Putamen (tissue), 1 donor: ENCODE measurements around the gene MTCL3.

Experiments used
- DNase-seq: peaks from one replicate; pipeline ENCODE4 v3.0.0-alpha.2; 2016; ENCODE audit warnings: low spot score

MTCL3 gene

DNA sequence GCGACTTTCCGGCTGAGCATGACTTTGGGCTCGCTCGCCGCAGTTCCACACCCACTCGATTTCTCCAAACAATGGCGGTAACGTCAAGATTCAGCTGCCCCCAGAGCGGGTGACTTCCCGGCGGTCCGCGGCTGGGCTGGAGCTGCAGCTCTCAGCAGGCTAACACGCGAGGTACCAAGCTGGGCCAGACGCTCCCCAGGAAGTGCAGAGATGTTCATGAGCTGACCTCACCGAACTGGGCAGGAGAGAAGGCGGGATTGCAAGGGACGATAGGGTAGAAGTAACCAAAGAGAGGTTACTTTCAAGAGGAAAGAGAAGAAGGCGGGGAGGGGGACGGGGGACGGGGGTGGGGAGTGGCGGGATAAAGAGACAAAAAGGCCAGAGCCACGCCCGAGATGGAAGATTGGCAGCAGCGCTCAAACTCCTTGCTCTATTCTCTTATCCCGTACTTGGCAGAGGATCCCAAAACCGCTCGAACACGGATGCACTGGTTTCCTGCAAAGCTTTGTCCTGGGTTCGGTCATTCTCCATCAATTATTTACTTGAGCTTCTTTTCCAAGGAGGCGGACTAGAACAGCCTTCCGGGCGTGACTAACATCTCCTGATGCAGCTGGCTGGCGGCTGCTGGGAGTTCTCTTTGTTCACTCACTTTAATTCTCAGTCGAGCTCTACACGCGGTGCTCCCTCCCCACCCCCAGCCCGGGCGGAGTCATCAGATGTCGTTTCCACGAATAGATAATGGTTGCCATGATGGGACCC, at the start of gene MTCL3:
Gene MTCL3, minus strand, starts transcription at position 626 of the 759 bp plus-strand sequence.
- peak; percentile 76 for DNase-seq

DNA sequence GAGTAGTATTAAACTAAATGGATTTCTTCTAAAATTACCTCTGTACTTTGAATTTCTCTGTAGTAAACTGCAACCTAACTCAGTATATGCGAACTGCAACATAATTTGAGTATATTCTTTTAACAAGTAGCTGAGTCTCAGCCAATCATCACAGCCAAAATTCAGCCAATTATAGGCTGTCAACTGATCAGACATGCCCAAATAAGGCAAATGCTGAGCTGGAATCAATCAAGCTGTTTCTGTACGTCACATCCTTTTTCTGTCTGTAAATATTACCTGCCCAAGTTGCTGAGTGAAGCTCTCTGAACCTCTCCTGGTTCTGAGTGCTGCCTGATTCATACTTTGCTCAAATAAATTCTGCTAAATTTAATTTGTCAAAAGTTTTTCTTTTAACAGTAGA, 48.3 kb upstream of the MTCL3 start:
- DNase-seq = no peak

GRCh38 chr6:127566651-127567050, 47.5 kb upstream of the MTCL3 start:
- no peak for DNase-seq

GRCh38 chr6:127566119-127566518, 47.0 kb upstream of the MTCL3 start:
- no peak for DNase-seq

DNA sequence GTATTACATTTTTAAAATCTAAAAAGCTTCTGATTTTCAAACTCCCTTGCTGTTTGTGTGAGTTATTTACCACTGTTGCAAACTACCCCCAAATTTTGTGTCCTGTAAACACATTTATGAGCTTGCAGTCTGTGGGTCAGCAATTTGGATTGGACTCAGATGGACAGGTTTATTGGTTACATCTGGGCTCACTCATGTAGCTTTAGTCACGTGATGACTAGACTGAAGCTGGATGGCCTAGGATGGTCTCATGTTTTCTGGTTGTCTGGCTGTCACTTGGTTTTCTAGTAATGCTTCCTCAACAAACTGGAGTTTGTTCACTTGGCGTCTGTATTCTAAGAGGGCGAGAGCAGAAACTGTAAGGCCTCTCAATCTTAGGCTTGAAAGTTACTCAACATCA, 45.6 kb upstream of the MTCL3 start:
- DNase-seq = no peak

GRCh38 chr6:127561660-127562059, 42.5 kb upstream of the MTCL3 start:
- DNase-seq = no peak

DNA sequence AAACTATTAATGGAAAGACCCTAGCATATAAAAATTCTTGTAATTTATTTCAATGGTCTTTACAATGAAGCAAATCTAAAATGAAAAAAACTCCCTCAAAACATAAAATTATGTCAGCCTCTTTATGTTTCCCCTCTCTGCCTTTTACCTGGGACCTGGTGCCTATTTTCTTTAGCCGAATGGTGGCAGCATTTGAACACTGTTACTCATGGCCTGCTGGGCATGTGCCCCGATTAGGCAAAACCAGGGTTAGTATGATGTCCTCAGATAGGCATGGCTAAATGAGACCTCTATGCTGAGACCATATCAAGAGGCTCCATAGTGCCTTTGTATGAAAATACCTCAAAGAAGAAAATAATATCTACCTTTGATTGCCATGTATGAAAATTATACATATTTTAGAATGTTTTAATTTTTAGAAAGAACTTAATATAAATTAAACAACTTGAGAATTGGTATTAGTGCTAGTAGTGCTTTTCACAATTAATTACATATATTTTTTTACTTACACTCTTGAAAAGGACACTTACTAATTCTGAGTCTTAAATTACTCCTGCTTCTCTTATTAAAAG, 35.4 kb upstream of the MTCL3 start:
- no peak for DNase-seq

DNA sequence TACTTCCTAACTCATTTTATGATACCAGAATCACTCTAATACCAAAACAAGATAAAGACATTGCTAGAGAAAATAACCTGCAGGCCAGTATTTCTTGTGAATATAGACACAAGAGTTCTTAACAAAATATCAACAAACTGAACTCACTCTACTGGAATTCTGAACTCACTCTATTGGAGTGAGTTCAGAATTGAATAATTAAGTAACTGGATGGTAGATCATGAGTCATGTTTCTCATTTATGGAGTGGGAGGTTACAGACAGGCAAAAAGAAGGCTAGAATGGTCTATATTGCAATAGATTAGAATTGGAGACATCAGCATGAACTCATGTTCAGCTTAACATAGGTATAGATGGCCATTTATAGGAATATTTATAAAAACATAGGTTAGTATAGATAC, 31.3 kb upstream of the MTCL3 start:
- no peak for DNase-seq

DNA sequence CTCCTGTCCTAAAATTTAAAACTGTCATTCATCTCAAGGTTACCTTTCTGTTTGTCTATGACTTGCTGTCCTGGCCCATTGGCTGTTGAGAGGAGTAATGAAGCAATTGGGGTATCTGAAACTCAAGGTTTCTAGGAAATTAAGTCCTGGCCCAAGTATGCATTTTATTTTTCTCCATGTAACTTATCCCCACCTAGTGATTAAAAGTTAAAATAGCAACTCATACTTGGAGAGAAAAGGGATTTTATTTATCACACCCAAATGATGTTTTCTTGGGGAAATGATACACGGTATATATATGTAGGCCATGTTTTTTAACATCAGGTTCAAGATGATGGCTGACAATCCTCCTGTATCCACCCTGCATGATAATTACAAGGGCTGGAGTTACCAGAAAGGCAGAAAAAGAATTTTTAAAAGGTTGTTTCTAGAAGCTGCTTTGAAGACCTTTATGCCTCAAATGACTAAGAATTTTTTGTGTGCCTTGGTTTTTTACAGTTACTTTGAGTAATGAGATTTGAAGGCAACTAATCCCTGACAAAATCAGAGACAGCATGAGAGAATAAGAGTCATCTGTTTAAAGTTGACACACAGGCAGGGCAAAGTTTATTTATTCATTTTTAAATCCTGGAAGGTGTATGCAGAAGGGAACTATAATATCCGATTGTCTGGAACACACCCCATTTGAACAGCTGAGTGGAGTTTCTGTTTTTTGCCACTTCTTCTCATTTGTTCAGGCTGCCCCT, 28.9 kb upstream of the MTCL3 start:
- DNase-seq = no peak

DNA sequence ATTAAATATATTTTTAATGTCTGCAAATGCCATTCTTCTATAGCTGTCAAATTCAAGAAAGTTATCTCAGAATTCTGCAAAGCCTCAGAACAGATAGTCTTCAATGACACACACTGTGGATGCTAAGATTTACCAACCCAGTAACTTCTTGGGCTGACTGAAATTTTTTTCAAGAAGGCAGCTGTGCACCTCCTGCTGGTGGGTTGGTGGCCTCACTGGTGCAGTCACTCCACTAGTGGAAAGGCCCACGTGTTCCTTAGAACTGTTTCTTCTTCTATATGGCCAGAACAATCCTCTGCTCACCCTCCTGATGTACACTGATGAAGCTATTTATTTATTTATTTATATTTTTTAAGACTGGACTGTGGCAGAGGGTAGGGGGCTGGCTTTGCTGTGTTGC, 28.1 kb upstream of the MTCL3 start:
- DNase-seq = no peak

DNA sequence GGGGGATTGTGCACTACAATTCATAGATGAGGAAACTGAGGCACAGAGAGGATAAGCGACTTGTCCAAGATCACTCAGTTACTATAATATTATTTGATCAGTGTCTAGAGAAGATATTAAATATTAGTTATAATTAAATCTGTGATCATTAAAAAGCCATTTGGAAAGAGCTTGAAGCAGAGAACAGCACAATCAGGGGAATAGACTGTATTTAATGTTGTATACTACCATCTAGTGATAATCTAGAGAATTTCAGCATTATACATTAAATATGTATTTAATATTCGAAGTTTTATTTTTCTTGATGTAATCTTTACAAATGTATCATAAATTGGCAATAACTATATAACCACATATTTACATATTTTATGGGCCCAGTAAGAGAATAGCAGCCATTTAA, 20.1 kb upstream of the MTCL3 start:
- no peak for DNase-seq

- DNase-seq = no peak
These were observed 19.7 kb upstream of the MTCL3 start for GRCh38 chr6:127538750-127539264.

DNA sequence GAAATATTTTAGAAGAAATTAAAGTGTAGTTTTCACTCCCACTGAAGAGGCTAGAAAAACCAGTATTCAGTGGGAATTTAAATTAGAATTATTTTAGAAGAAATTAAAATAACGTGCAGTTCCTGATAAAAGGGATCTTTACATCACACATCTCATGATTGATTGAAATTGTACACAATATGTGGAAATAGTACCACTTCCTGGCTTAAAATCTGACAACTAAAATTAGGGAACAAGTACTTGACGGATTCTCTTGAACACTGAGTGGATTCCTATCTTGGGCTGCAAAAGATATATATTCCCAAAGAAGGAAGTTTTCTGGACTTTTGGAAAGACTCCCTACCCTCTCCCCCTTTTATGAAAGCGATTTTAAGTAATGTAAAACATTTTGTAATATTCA, 14.6 kb upstream of the MTCL3 start:
- DNase-seq = no peak

- DNase-seq = no peak
These were observed 13.9 kb upstream of the MTCL3 start for GRCh38 chr6:127533011-127533410.

- DNase-seq = no peak
These were observed 3.6 kb upstream of the MTCL3 start for GRCh38 chr6:127522714-127523113.

DNA sequence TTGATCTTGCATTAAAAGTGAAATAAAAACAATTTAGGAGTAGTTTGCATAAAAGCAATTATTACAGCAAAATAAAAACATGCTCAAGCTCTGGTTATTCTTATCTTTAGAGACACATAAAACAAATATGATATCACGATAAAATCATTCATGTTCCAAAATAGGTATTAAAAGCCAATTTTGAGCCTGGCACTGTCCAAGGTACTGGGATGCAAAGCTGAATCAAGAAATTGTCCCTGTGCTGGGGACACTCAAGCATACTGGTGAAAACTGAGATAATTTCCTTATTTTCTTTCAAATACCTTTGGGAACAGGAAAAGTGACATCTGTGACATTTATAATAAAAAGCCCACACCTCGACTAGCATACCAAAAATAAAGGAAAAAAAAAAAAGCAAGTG, 931 bp upstream of the MTCL3 start:
- no peak for DNase-seq

DNA sequence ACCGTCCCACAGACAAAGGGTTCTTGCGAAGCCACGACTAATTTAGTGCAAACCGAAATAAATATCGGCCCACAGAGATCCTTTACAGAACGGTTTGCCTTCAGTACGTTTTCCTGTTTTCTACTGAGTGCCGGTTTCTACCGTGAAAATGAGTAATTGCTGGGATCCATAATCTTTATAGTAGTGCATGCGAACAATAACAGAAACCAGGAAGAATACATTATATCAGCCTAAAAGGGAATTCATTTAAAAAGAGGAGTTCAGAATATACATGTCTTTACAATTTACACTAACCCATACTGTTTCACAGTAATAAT, 292 bp upstream of the MTCL3 start:
- no peak for DNase-seq

DNA sequence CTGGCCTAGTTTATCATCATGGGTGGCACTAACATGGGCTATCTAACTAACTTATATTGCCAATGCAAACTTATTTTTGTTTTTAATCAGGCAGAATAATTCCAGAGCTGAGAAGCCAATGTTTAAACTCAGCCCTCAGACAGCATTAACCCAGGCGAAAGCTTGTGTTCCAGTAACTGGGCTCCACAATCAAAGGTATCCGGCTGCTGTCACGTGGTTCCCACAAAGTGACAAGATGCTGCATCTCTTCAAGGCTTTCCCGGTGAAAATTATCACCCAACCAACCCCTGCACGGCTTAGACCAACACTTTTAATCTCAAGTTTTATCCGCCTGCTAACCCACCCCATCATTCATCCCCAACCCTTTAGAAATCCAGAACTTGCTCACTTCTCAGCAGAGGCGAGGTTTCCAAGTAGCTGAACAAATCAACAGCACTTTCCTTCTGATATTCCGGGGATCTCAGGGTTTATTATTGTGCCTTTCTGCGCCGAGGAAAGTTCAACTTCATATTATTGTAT, 885 bp downstream of the MTCL3 start:
- DNase-seq = peak; percentile 29

DNA sequence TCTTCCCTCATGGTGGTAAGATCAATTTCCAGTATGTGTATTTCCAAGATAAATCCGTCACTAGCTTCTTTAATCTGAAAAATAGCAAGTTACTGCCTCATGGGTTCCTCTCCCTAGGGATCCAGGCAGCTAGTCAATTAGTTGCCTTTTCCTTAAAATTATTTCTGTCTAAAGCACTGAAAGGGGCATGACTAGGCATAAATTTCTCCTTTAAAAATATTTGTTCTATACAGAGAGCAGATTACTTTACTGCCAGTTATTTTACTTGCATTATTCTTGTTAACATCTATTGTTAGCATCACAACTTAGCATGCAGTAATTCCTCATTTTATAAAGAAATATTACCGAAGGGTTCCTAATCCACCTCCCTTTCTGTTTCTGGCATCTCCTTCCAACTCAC, 1.4 kb downstream of the MTCL3 start:
- no peak for DNase-seq

- DNase-seq = peak; percentile 86
These were observed 2.4 kb downstream of the MTCL3 start for GRCh38 chr6:127516662-127517273.

DNA sequence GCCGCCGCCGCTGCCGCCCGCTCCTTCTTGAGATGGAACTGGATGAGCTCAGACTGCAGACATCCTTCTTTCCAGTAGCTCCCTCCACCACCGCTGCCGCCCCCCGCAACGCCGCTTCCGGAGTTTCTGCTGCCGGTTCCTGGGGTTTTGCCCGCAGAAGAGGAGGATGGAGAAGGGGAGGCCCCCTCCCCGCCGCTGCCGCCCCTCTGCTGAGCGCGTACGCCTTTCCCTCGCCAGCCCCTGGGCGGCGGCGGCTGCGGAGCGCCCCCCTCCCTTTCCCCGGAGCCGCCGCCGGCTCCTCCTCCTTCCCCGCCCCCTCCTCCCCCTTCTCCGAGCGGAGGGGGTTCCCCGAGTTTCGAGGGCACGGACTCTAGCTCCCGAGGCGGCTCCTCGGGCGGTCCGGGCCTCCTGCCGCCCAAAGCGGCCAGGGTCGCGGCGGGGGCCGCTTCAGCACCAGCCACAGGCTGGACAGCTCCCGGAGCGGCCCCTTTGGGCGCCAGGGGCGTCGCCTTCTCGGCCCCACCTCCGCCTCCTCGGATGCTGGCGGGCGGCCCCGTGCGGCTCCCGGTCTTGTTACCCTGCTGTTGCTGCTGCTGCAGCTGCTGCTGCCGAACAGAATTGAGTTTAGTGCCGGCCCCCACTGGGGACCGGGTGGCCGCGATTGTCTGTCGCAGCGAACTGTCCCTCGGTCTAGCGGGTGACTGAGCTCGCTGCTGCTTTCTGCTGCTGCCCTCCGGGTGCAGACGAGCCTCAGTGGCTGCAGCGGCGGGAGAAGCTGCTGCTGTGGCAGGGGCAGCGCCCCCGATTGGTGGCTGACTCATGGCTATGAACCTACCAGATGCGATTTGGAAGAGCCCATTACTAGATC, 3.1 kb downstream of the MTCL3 start:
- peak; percentile 89 for DNase-seq
